ENCODE results near the gene PIM3.
A peak's percentile ranks its signal among the peaks of the same experiment; 100 is the strongest.

Gene PIM3

GRCh38 chr22:49964136-49965090 lies 3.8 kb downstream of the PIM3 start:
- no peak for DNase-seq (ENCODE audit: low read depth, low spot score)

GRCh38 chr22:49965091-49966040 lies 4.8 kb downstream of the PIM3 start:
- H3K27ac ChIP-seq = no peak overlapping the region
- no peak for DNase-seq (ENCODE audit: low read depth, low spot score)

More at GRCh38 chr22:49964136-49965090, 3.8 kb downstream of the PIM3 start:
- H3K27ac ChIP-seq = no peak overlapping the region

DNA sequence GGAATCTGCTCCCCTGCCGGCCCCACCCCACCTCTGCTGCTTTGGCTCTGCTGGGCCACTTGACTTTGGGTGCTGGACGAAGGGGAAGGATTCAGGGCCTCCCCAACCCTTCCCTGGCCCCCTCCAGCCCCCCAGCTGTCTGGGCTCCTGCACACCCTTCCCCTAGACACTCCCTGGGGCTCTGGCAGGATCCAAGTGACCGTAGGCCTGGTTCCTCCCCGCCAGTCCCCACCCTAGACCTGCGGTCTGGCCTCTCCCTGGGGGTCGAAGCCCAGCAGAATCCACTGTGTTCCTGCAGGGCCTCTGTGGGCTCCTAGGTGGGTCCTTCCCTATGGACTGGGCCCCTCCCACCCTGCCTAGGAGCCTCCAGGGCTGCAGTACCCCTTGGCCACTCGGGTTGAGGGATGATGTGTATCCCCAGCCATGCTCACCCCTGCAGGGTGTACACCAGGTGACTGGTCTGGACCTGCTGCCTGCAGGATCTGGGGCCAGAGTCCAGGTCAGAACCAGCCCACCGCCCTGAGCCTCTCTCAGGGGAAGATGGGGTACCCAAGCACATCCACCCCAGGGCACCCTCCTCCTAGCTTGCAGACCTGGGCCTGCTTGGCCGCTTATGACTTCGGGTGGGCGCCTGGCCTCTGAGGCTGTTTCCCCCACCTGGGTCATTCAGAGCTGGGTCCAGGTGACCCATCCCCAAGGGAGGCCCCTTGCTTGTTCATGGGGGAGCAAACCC lies 5.6 kb downstream of the PIM3 start:
- H3K27ac ChIP-seq = no peak overlapping the region
- no peak for DNase-seq (ENCODE audit: low read depth, low spot score)

- H3K27ac ChIP-seq = no peak overlapping the region
- DNase-seq (ENCODE audit: low read depth, low spot score) = no peak
Measured at GRCh38 chr22:49966774-49967705, 6.5 kb downstream of the PIM3 start.

- no peak overlapping the region for H3K27ac ChIP-seq
- no peak for DNase-seq (ENCODE audit: low read depth, low spot score)
Measured at GRCh38 chr22:49967706-49968208, 7.2 kb downstream of the PIM3 start.

GRCh38 chr22:49968313-49968830 lies 7.8 kb downstream of the PIM3 start:
- no peak for DNase-seq (ENCODE audit: low read depth, low spot score)

DNA sequence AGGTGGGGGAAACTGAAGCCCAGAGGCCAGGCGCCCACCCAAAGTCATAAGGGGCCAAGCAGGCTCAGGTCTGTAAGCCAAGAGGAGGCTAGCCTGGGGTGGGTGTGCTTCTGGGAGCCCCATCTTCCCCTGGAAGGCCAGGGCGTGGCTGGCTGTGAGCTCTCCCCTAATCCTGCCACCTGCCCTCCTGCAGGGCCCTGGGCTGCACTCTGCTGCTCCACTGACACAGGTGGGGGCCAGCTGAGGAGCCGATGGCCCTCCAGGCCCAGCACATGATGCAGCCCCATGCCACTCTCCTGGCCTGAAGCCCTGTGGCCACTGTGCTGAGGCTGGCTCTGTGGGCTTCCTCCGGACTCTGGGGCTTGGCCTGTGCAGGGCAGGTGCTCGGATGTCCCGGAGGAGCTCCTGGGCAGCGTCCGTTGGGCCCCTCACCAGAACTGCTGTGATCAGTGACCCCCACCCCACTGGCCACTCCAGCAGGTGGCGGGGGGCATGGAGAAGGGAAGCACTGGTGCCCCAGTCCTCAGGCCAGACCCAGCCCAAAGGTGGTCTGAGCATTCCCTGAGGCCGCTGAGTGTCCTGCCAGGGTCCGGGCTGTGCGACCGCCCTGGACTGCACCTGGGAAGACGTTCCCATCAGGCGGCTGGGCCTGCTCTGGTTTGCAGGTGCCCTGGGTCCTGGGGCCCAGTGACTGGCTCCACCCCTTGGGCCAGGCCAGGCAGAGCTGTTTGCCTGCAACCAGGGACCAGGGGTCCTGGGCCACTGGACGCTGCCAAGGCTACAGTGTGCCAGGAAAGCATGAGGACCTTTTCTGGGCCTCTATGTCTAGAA lies 8.5 kb downstream of the PIM3 start:
- no peak for DNase-seq (ENCODE audit: low read depth, low spot score)
- no peak overlapping the region for H3K27ac ChIP-seq

More at GRCh38 chr22:49968313-49968830, 7.8 kb downstream of the PIM3 start:
- no peak overlapping the region for H3K27ac ChIP-seq

DNA sequence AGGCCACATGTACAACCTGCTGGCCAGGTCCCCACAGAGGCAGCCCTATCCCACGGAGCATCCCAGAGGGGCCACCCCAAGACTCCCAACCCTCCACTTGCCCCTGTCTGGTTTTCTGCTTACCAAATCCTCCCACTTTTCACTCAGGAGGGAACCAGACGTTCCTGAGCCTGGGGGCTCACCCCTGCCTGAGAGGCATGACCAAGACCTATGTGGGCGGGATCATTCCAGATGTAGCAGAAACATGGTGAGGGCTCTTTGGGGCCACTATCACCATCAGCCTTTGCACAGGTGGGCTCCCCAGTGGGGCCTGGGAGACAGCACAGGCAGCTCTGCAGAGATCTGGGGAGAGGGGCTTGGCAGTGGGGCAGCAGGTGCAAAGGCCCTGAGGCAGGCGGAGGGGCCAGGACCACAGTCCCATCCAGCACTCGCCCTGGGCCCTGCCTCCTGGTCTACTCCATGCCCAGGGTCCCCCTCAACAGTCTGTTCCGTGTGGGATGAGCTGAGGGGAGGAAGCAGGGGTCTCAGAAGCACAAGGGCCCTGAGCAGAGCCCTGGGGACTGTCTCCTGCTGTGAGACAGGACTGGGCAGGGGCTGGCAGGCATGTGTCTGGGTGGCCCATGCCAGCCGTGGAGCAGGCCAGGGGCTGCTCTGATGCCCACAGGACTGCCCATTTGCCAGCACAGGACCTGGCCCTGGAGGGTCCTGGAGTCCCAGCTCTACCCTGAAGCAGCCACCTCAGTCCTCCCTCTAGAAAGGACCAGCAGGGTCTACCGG lies 9.4 kb downstream of the PIM3 start:
- no peak for DNase-seq (ENCODE audit: low read depth, low spot score)
- H3K27ac ChIP-seq = no peak overlapping the region

DNA sequence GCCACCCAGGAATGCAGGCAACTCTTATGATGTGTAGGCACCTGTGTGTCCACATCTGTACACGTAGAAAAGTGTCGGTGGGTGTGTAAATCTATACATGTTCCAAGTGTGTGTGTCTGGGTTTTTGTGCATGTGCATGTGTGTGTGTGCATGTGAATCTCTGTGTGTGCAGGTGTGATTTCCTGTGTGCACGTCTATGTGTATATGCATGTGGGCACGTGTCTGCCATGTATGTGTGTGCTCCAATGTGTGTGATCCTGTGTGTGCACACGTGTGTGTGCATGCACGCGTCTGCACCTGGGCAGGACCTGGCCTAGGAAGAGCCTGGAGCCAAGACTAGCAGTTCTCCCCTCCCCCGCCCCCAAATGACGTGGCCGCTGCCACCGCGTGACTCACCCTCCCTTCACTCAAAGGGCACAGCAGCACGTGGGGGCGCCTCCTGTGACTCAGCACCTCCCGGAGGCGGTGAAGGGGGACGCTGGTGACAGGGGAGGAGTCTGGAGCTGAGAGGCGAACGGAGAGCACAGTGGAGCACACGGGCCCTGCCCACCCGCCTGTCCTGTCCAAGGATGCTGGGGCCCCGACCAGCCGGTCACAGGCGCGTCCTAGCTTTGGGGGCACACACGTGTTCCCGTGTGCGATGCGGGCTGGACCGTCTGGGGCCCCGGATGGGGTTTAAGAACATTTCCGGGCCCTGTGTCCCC lies 10.1 kb downstream of the PIM3 start:
- no peak overlapping the region for H3K27ac ChIP-seq
- peak; percentile 75 for DNase-seq (ENCODE audit: low read depth, low spot score)

- no peak overlapping the region for H3K27ac ChIP-seq
- DNase-seq (ENCODE audit: low read depth, low spot score) = no peak
Measured at GRCh38 chr22:49971232-49972162, 10.9 kb downstream of the PIM3 start.

GRCh38 chr22:49972163-49973017 lies 11.8 kb downstream of the PIM3 start:
- no peak for DNase-seq (ENCODE audit: low read depth, low spot score)
- no peak overlapping the region for H3K27ac ChIP-seq

GRCh38 chr22:49973018-49973961 lies 12.7 kb downstream of the PIM3 start:
- no peak for DNase-seq (ENCODE audit: low read depth, low spot score)
- no peak overlapping the region for H3K27ac ChIP-seq
